ENCODE measurements around the gene HMCN2.
A peak's percentile ranks its signal among the peaks of the same experiment; 100 is the strongest.

HMCN2 gene

DNA sequence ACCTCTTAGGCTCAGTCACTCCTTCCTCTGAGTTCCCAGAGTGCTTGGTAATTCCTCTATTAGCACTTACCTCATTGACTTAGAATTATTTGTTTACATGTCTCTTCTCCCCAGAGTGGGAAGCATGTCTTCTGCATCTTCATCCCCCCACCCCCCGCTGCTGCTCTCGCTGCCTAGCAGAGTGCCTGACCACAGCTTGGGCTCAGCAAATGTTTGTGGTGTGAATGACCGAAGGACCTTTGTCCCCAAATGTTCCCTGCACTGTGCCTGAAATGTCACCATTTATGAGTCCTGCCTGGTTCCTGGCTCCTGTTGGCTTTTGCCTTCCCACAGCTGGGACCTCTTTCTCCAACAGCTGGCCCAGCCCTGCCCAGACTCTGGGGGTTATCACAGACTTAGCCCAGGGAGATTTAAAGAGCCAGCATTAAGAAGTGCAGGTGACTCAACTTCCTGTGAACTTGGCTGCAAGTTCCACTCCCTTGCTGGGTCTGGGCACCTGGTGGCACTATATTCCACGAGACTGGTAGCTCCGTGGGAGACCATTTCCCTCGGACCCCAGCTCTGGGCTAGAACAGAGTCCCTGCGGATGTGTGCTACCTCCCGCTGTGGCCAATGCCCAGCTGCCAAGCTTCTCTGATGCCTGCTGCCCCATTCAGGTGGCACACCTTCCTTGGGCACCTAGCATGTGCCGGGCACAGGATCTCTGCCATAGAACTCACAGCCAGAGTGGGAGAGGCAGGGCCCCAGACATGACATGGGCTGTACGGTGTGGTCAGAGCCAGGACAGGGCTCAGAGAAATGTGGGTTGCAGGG lies 1.8 kb upstream of the HMCN2 start:
- in situ Hi-C loops (cut with MboI; ENCODE audit: low sequenced_read_pairs, unreplicated experiment) = no loop called here
- TF ChIP-seq, protein P1, sequence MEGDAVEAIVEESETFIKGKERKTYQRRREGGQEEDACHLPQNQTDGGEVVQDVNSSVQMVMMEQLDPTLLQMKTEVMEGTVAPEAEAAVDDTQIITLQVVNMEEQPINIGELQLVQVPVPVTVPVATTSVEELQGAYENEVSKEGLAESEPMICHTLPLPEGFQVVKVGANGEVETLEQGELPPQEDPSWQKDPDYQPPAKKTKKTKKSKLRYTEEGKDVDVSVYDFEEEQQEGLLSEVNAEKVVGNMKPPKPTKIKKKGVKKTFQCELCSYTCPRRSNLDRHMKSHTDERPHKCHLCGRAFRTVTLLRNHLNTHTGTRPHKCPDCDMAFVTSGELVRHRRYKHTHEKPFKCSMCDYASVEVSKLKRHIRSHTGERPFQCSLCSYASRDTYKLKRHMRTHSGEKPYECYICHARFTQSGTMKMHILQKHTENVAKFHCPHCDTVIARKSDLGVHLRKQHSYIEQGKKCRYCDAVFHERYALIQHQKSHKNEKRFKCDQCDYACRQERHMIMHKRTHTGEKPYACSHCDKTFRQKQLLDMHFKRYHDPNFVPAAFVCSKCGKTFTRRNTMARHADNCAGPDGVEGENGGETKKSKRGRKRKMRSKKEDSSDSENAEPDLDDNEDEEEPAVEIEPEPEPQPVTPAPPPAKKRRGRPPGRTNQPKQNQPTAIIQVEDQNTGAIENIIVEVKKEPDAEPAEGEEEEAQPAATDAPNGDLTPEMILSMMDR (IDR thresholded peaks at IDR 0.05; ENCODE audit: borderline replicate concordance, control extremely low read depth, extremely low read depth, insufficient read depth, missing control alignments) = no peak
- no peak for DNase-seq (ENCODE audit: low spot score)

DNA sequence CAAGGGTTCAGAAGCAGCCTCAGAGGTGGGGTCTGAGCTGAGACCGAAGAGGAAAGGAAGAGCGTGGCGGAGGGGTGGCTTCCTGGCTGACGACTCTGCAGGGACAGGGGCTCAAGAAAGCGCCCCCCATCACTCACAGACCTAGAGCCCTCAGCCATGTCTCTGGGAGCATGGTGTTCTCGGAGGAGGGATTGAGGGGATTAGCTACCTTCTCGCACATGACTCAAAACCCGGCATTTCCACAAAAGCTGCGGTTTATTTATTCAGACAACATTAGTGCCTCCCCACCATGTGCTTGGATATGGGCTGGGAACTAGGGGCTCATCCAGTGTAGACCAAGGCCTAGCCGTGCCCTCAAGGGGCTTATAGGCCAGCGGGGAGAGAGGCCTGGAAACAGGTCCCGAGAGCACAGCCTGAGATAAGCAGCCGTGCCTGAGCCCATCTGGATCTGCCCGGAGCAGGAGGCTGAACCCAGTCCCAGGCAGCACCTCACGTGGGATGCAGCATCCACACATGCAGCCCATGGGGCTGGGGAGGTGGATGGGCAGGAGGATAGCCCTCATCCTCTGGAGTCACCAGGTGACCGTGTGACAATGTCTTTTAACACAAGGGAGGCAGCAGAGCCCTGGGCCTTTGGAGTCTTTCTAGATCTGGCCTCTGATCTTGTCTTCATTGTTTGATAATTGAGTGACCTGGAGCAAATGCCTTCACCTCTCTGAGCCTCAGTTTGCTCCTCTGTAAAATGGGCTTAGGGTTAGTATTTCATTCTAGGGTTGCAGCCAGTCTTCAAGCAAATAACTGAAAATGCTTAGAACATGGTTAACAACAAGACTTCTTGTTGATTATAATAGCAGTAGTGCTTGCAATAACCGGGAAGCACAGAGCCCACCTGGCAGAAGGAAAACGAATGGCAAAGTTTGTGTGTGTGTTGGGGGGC lies 878 bp upstream of the HMCN2 start:
- TF ChIP-seq, protein P1 (IDR thresholded peaks at IDR 0.05; ENCODE audit: borderline replicate concordance, control extremely low read depth, extremely low read depth, insufficient read depth, missing control alignments) = no peak
- DNase-seq (ENCODE audit: low spot score) = no peak
- in situ Hi-C loops (cut with MboI; ENCODE audit: low sequenced_read_pairs, unreplicated experiment) = no loop called here

DNA sequence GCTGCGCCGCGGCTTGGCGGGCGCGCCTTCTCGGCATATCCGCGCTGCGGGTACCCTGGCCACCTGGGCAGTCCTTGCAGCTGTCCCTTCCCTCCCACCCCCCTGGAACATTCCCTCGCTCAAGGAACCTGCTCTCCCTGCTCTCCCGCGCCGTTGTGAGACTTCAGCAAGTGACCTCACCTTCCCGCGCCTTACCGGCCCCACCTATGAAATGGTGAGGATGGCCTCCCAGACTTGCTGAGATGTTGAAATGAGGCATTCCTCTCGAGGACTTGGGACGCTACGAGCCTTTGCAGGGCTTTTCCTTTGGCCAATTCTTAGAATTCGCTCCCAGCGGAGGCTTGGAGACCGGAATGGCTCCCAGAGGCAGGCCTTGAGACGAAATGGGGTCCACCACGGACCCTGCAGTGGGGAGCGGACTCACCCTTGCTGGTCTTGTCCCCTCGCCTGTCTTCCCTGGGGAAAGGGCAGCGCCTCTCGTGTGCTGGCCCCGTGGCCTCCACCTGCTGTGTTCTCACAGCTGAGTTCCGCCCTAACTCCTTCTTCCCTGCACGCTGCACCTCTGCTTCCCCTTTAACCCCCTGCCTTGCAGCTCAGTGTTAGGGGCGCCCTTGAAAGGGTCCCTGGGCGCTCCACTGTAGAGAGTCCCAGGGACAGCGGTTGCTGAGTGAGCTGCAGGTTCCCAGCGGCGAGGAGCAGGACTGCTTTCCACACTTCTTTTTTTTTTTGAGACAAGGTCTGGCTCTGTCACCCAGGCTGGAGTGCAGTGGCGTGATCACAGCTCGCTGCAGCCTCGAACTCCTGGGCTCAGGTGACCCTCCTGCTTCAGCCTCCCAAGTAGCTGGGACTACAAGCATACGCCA lies 907 bp downstream of the HMCN2 start:
- in situ Hi-C loops (cut with MboI; ENCODE audit: low sequenced_read_pairs, unreplicated experiment) = no loop called here
- TF ChIP-seq, protein P1 (IDR thresholded peaks at IDR 0.05; ENCODE audit: borderline replicate concordance, control extremely low read depth, extremely low read depth, insufficient read depth, missing control alignments) = no peak
- no peak for DNase-seq (ENCODE audit: low spot score)

DNA sequence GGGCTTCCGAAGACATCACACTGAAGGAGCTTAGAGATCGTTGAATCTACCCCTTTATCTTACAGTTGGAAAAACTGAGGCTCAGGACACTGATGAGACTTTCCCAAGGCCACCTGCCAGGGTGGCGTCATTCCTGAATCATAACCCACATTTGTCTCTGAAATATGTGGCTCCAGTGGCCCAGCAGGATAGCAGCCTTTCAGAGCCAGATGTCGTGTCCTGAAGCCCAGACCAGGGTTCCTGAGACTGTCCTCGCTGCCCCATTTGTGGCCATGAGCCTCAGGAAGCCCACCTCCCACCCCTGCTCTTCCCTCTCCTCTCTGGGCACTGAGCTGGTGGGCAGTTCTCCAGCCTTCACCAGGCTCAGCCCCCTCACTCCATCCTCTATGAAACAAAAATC lies 2.4 kb downstream of the HMCN2 start:
- TF ChIP-seq, protein P1 (IDR thresholded peaks at IDR 0.05; ENCODE audit: borderline replicate concordance, control extremely low read depth, extremely low read depth, insufficient read depth, missing control alignments) = no peak
- in situ Hi-C loops (cut with MboI; ENCODE audit: low sequenced_read_pairs, unreplicated experiment) = no loop called here
- no peak for DNase-seq (ENCODE audit: low spot score)

DNA sequence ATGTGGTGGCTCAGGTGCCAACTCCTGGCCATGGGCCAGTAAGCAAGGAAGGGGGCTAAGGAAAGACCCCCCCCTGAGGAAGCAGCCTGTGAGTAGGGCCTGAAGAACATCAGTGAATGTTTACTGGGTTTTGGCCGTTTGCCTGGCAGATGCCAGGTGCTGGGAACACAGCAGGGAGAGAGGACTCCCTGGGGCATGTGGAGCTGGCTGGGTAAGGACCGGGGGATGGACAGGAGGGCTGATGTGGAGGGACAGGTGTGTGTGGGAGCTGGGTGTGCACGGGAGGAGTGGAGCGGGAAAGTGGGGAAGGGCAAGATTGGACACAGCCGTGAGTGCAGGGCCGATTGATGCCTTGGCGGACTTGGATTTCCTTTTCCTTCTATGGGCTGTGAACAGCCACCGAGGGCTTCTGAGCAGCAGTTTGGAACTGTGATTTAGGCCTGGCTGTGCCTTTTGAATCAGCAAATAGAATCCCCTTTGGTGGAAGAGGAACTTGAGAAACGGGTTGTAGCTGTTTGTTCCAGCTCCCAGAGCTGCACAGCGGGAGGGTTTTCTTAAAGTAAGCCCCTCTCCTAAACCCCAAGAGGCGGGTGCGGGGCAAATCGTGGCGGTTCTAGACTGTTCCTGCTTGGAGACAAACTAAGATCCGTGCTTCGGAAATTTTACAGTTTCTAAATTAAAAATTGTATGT lies 3.1 kb downstream of the HMCN2 start:
- DNase-seq (ENCODE audit: low spot score) = peak; percentile 37
- TF ChIP-seq, protein P1 (IDR thresholded peaks at IDR 0.05; ENCODE audit: borderline replicate concordance, control extremely low read depth, extremely low read depth, insufficient read depth, missing control alignments) = no peak
- in situ Hi-C loops (cut with MboI; ENCODE audit: low sequenced_read_pairs, unreplicated experiment) = no loop called here
